Measurements from ENCODE around the gene KCNQ1. TPM values are rescaled to one million over a fixed set of nuclear protein-coding genes. Genes with fewer than 3 reads are reported as not detected.

KCNQ1 gene
- total RNA-seq, 3 donors from 2014 or later (not counting 1 experiment from before 2014, with no cell fraction given), result 1.9 to 7.8 (median 3.3) TPM

DNA sequence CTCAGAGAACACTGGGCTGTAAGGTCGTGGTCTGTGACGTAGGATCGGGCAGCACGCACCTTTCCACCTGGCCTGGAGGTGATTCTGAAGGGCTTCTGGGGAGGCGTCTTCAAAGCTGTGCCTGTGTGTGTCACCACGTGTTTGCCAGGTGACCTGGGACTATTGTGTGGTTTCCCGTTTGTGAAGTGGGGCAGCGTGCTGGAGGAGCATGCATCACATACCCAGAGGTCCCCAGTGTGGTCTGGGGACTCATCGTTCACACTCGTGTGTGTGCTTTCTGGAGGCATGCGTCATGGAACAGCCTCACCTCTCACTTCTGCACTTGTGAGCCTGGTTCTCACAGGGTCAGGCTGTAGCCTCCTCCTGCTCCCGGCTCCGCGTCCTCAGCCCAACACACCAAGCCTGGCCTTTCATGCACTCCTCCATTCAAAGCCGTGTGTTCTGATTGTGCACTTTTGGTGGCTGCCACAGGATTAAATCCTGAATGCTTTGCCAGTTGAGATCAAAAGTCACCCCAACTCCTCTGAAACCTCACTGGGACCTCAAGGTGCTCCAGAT, 148.7 kb downstream of the KCNQ1 start:
- Histone ChIP-seq H3K4me1 (ENCODE audit: control insufficient read depth, insufficient read depth, low read length) (no peaks in the 10 kb centered on the region), H3K27ac (ENCODE audit: low read length) (no peak overlapping the region), H3K4me3 (ENCODE audit: low read length) (no peak overlapping the region), H3K27me3 (ENCODE audit: control insufficient read depth, insufficient read depth, low read length) (no peaks in the 10 kb centered on the region), H3K9me3 (ENCODE audit: control insufficient read depth, insufficient read depth, low read length) (no peaks in the 10 kb centered on the region), H3K36me3 (ENCODE audit: control insufficient read depth, insufficient read depth, low read length) (no peaks in the 10 kb centered on the region)
- no peaks in the 10 kb centered on the region for H3K9me3 Mint-ChIP-seq
- 85% methylated on average over 15 of the region's 15 CpGs for WGBS (ENCODE audit: insufficient coverage)
- no peak overlapping the region for H3K4me3 Mint-ChIP-seq
- intact Hi-C loops (cut with micrococcal nuclease), result no loop called here
- peaks cover 6% of the 10 kb centered on the region for H3K36me3 Mint-ChIP-seq
- ATAC-seq (no peak), DNase-seq (no peak)
- H3K27ac Mint-ChIP-seq, result no peak overlapping the region
- H3K4me1 Mint-ChIP-seq, result no peaks in the 10 kb centered on the region
- H3K27me3 Mint-ChIP-seq (ENCODE audit: low read depth in 2 of 2), result peaks cover 15 to 32% of the 10 kb centered on the region in 2 donors
- TF ChIP-seq, protein P1, sequence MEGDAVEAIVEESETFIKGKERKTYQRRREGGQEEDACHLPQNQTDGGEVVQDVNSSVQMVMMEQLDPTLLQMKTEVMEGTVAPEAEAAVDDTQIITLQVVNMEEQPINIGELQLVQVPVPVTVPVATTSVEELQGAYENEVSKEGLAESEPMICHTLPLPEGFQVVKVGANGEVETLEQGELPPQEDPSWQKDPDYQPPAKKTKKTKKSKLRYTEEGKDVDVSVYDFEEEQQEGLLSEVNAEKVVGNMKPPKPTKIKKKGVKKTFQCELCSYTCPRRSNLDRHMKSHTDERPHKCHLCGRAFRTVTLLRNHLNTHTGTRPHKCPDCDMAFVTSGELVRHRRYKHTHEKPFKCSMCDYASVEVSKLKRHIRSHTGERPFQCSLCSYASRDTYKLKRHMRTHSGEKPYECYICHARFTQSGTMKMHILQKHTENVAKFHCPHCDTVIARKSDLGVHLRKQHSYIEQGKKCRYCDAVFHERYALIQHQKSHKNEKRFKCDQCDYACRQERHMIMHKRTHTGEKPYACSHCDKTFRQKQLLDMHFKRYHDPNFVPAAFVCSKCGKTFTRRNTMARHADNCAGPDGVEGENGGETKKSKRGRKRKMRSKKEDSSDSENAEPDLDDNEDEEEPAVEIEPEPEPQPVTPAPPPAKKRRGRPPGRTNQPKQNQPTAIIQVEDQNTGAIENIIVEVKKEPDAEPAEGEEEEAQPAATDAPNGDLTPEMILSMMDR (IDR thresholded peaks at IDR 0.05), result no peak

DNA sequence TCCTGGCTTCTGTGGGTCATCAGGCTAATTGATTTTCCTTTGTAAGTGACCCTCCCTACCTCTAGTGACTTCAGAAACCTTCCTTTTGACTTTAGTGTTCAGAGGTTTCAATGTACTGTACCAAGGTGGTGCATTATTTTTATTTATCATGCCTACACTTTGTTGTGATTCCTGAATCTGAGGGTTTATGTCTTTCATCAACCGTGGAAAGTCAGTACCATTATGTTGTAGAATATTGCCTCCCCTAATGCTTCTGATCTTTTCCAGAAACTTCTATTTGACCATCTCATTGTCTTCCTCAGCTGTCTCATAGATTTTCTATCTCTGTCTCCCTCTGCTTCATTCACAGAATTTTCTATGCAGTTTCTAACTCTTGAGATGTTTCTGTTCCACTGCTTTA, 149.5 kb downstream of the KCNQ1 start:
- no peak overlapping the region for H3K27ac ChIP-seq (ENCODE audit: low read length)
- TF ChIP-seq, protein P1 (IDR thresholded peaks at IDR 0.05), result no peak
- no peak overlapping the region for H3K4me3 ChIP-seq (ENCODE audit: low read length)
- Mint-ChIP-seq H3K4me3 (no peak overlapping the region), H3K27me3 (ENCODE audit: low read depth in 2 of 2) (peaks cover 19 to 40% of the 10 kb centered on the region in 2 donors), H3K27ac (no peak overlapping the region), H3K36me3 (peaks cover 8% of the 10 kb centered on the region), H3K9me3 (no peaks in the 10 kb centered on the region), H3K4me1 (no peaks in the 10 kb centered on the region)
- peaks cover 2% of the 10 kb centered on the region for H3K27me3 ChIP-seq (ENCODE audit: control insufficient read depth, insufficient read depth, low read length)
- no peak for DNase-seq
- 100% methylated on average over 1 of the region's 1 CpG for WGBS (ENCODE audit: insufficient coverage)
- no peaks in the 10 kb centered on the region for H3K9me3 ChIP-seq (ENCODE audit: control insufficient read depth, insufficient read depth, low read length)
- intact Hi-C loops (cut with micrococcal nuclease), result no loop called here
- no peaks in the 10 kb centered on the region for H3K4me1 ChIP-seq (ENCODE audit: control insufficient read depth, insufficient read depth, low read length)
- no peaks in the 10 kb centered on the region for H3K36me3 ChIP-seq (ENCODE audit: control insufficient read depth, insufficient read depth, low read length)
- no peak for ATAC-seq

DNA sequence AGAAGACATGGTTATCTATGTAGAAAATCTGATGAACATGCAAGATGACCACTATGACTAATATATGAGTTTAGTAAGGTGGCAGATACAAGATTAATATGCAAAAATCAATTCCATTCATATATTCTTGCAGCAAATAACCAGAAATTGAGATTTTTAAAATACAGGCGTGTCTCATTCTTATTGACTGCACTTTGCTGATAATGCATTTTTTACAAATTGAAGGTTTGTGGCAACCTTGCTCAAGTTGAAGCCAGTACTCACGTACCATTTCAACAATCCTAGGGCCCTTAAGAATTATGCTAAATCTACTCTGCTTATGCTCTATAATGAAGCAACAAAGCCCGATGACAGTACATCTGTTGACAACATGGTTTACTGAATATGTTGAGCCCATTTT, 150.4 kb downstream of the KCNQ1 start:
- no peaks in the 10 kb centered on the region for H3K9me3 Mint-ChIP-seq
- no peak for ATAC-seq
- H3K36me3 ChIP-seq (ENCODE audit: control insufficient read depth, insufficient read depth, low read length), result no peaks in the 10 kb centered on the region
- 90% methylated on average over 3 of the region's 3 CpGs for WGBS (ENCODE audit: insufficient coverage)
- H3K4me3 Mint-ChIP-seq, result no peak overlapping the region
- DNase-seq, result no peak
- TF ChIP-seq, protein P1 (IDR thresholded peaks at IDR 0.05), result no peak
- H3K4me1 ChIP-seq (ENCODE audit: control insufficient read depth, insufficient read depth, low read length), result no peaks in the 10 kb centered on the region
- intact Hi-C loops (cut with micrococcal nuclease), result no loop called here
- H3K27me3 ChIP-seq (ENCODE audit: control insufficient read depth, insufficient read depth, low read length), result peaks cover 2% of the 10 kb centered on the region
- H3K9me3 ChIP-seq (ENCODE audit: control insufficient read depth, insufficient read depth, low read length), result no peaks in the 10 kb centered on the region
- peaks cover 22 to 48% of the 10 kb centered on the region in 2 donors for H3K27me3 Mint-ChIP-seq (ENCODE audit: low read depth in 2 of 2)
- no peak overlapping the region for H3K27ac Mint-ChIP-seq
- peaks cover 8% of the 10 kb centered on the region for H3K36me3 Mint-ChIP-seq
- H3K27ac ChIP-seq (ENCODE audit: low read length), result no peak overlapping the region
- no peak overlapping the region for H3K4me3 ChIP-seq (ENCODE audit: low read length)
- no peaks in the 10 kb centered on the region for H3K4me1 Mint-ChIP-seq

DNA sequence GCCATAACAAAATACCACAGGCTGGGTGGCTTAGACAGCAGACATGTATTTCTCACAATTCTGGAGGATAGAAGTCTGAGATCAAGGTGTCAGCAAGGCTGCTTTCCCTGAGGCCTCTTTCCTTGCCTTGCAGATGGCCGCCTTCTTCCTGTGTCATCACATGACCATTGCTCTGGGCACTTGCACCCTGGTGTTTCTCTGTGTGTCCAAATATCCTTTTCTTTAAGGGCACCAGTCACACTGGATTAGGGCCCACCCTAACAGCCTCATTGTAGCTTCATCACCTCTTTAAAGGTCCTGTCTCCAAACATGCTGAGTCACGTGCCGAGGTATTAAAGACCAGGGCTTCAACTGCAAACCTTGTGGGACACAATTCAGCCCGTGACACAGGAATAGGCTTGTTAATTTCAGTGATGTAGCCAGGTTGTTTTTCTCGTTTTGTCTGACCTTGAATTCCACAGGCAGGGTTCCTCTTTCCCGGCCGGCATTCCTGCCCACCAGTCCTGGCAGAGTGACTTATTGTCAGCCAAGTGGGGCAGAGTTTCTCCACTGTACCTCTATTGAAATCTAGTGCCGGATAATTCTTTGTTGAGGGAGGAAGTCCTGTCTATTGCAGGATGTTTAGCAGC, 154.9 kb downstream of the KCNQ1 start:
- Mint-ChIP-seq H3K36me3 (peaks cover 8% of the 10 kb centered on the region), H3K9me3 (no peaks in the 10 kb centered on the region), H3K4me3 (no peak overlapping the region), H3K4me1 (no peaks in the 10 kb centered on the region), H3K27ac (no peak overlapping the region), H3K27me3 (ENCODE audit: low read depth in 2 of 2) (peaks cover 20 to 53% of the 10 kb centered on the region in 2 donors)
- WGBS (ENCODE audit: insufficient coverage), result 87% methylated on average over 8 of the region's 8 CpGs
- TF ChIP-seq, protein P1 (IDR thresholded peaks at IDR 0.05), result no peak
- no peak for ATAC-seq
- no peaks in the 10 kb centered on the region for H3K4me1 ChIP-seq (ENCODE audit: control insufficient read depth, insufficient read depth, low read length)
- no peaks in the 10 kb centered on the region for H3K9me3 ChIP-seq (ENCODE audit: control insufficient read depth, insufficient read depth, low read length)
- no peak overlapping the region for H3K27ac ChIP-seq (ENCODE audit: low read length)
- H3K27me3 ChIP-seq (ENCODE audit: control insufficient read depth, insufficient read depth, low read length), result peaks cover 2% of the 10 kb centered on the region
- no peaks in the 10 kb centered on the region for H3K36me3 ChIP-seq (ENCODE audit: control insufficient read depth, insufficient read depth, low read length)
- DNase-seq, result no peak
- H3K4me3 ChIP-seq (ENCODE audit: low read length), result no peak overlapping the region
- intact Hi-C loops (cut with micrococcal nuclease), result no loop called here
